ENCODE measurements around the gene GLIS1.

GLIS1 gene

DNA sequence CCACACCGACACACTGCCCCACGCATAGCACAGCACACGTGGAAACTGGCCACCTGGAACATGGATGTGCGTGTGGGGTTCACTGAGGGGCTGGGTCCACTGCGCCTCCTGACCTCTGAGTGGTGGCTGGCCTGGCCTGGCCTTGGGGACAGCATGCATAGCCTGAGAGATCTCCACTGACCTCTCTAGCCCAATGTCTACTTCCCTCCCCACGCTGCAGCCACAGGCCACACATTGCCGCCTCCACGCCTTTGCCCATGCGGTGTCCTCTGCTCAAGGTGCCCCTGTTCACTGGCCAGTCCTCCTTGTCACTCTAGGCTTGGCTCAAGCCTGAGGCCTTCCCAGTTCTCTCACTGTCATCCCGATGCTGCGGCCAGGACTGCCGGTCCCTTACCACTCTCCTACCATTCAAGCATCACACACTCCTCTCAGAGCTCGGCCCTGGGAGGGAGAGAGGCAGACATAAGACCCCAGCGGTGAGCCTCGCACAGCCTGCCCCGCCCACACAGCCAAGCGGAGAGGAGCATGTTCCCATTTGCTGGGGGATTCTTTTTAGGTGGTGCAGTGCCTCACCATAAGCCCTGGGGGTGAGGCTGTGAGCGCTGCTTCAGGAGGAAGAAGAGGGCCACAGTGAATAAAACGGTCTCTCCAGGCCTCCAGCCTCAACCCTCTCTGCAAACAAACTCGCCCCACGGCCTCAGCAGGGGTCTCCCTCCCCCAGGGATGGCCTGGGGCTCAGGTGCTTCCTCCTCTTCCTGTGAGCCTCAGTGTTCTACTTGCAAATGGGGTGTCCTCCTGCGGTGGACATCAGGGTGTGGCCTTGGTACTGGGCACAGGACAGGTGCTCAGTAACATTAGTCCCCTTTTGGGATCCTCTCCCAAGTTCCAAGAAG is 199.0 kb downstream of the GLIS1 start:
- DNase-seq (ENCODE audit: low read depth in 2 of 3, low spot score in 2 of 3) = no peak

DNA sequence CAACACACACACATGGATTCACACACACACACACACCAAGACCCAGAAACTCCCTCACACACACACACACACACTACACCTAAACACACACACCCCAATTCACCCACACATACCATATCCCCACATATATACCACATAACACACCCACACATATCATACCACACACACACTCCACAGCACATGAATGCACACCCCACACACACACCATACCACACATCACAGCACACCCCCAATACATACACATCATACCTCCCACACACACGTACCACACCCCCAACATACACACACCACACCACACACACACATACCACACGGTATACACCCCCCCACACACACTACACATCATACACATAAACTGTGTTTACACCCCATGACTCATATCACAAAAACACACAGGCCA is 199.7 kb downstream of the GLIS1 start:
- DNase-seq (ENCODE audit: low read depth in 2 of 3, low spot score in 2 of 3) = no peak

DNA sequence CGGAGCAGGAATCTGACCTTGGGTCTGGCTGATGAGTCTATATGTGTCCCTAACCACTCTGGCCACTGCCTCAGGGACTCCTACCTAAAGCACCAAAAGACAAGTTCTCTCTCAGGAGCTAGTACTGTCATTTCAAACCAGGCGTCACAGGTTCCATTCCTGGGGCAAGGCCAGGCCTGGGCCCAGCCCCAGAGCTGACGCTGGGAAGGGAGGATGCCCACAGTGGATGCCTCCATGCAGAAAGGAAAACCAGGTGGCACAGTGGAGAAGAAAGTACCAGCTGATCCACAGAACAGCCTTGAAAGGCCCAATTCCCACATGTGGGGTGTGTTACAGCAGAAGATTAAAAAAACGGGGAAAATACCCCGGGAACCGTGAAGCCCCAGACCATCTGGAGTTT is 202.4 kb downstream of the GLIS1 start:
- DNase-seq (ENCODE audit: low read depth in 2 of 3, low spot score in 2 of 3) = no peak

DNA sequence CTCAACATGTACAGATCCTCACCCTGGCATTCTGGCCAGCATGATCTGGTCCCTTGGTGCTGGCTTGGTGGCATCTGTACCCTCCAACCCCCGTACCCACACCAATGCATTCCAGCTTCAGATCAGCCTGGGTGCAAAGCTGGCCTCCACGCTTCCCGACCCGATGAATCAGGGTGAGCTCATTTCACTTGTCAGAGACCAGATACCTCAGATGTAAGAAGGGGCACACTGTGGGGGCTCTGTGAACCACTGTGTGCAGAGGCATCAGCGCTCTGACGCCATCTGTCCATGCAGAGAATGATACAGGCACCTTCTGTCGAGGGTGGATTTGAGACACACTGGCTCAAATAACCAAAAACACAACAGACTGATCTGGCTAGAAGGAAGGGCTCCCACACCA is 203.1 kb downstream of the GLIS1 start:
- DNase-seq (ENCODE audit: low read depth in 2 of 3, low spot score in 2 of 3) = no peak

DNA sequence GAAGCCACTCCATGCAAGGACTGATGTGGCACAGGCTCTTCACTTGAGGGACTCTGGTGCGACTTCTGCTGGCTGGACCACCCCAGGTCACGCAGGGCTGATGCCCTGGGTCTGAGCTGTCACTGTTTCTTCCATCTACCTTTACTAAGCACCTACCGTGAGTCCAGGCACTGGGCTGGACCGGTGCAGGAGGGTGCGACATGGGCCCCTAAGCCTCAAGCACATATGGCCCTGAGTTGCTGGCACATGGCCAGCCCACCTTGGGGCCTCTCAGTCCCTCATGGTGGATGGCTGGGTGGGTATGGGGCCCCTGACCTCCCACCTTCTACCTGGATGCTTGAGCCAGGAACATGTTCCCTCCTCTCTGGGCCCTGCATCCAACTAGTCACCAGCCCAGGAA is 203.7 kb downstream of the GLIS1 start:
- DNase-seq (ENCODE audit: low read depth in 2 of 3, low spot score in 2 of 3) = no peak

DNA sequence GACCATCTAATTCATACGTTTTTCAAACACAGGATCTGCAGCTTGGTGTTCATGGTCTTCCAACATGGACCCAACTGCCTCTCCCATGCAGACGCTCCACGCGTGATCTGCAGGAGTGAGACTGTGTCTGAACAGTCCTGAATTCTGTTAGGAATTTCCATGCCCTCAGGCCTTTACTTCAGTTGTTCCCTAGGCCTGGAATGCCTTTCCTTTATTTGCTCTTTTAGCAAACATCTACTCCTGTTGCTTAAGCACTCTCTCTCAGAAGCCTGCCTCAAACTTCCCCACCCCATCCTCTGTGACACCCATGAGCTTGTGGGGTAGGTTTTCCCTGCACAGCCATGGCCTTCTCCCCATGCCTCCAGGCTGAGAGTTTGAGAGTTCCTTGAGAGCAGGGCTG is 206.1 kb downstream of the GLIS1 start:
- no peak for DNase-seq (ENCODE audit: low read depth in 2 of 3, low spot score in 2 of 3)

DNA sequence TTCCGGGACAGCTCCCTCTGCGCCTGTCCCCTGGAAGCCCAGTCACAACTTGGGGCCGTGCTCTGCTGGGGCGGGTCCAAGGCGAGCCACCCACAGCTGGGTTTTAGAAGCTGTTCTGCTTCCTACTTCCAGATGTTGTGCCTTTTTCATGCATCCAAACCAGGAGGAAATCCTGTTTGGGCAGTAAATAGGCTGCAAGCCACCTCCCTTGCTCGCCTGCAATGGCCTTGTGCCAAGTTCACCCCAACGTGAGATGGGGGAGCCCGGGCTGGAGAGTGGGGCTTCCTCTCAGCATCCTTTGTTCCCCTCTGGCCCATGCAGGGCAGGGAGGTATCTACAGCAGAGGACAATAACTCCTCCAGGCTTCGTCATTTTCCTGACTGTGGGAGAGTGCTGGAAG is 206.6 kb downstream of the GLIS1 start:
- no peak for DNase-seq (ENCODE audit: low read depth in 2 of 3, low spot score in 2 of 3)

DNA sequence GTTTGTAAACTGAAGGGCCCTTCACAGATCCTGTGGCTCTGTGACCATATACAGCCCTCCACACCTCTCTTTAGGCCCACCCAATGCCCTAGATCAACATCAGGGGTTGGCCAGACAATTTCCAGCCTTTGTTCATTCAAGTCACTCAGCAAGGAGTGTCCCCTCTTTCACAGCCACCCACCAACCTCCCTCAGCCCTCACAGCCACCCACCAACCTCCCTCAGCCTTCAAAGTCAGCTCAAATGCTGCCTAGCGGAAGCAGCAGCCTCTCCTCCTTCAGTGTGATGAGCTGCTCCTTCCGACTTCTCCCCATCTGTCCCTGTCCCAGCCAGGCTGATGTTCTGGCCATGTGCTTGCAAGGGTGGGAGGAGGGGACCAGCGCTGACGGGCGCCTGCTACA is 208.4 kb downstream of the GLIS1 start:
- no peak for DNase-seq (ENCODE audit: low read depth in 2 of 3, low spot score in 2 of 3)

DNA sequence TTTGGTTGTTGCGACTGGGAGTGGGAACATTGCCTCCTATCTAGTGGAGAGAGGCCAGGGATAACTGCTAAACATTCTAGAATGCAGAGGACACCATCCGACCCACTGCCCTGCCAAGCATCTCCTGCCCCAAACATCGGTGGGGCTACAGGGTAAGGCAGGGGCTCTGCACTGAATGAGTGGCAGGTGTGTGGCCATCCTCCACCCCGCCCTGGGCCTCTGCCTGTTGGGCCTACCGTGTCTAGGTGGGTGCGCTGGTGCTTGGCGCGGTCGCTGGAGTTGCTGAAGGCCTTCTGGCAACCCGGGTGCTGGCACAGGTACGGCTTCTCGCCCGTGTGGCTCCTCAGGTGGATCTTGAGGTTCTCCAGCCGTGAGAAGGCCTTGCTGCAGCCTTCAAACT is 209.4 kb downstream of the GLIS1 start:
- no peak for DNase-seq (ENCODE audit: low read depth in 2 of 3, low spot score in 2 of 3)

DNA sequence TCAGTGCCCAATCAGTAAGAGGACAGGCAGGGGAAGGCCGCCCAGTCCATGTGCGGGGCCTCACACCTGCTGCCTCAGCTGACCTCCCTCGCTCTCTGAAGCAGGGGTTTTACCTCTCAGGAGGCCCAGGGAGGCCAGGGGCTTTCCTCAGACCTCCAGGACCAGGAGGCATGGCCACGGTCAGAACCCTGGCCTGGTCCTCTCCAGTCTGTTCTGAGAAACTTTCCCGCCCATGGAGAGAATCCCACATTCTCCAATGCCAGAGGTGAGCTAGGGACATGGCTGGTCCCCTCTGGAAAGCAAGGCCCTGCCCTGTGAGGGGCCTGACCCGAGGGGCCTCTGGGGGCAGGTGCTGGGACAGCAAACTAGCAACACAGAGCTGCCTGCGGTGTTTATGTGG is 211.6 kb downstream of the GLIS1 start:
- no peak for DNase-seq (ENCODE audit: low read depth in 2 of 3, low spot score in 2 of 3)

DNA sequence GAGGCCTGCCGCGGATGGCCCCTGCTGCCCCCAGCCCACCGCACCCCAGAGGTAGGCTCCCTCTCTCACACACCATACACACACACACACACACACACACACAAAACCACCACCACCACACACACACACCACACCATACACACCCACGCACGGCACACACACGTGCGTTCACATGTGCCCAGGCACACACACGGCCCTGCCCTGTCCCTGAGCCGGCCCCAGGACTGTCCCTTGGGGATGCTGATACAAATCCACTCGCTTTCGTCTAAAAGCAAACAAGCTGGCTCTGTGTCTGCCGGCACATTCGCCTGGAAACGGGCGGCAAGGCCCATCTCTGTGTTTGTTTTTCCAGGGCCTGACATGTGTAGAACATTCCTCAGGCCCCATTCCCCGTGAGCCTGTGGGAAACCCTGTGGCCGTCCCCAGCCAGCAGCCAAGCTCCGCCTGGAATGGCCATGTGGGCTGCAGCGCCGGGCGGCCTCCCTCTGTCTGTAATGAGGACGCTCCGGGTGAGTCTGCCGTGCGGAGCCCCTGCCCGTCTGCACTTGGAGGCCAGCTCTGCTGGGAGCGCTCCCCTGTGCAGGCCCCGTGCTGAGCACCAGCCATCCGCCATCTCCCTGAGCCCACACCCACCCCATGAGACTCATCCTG is 212.4 kb downstream of the GLIS1 start:
- DNase-seq (ENCODE audit: low read depth in 2 of 3, low spot score in 2 of 3) = no peak

DNA sequence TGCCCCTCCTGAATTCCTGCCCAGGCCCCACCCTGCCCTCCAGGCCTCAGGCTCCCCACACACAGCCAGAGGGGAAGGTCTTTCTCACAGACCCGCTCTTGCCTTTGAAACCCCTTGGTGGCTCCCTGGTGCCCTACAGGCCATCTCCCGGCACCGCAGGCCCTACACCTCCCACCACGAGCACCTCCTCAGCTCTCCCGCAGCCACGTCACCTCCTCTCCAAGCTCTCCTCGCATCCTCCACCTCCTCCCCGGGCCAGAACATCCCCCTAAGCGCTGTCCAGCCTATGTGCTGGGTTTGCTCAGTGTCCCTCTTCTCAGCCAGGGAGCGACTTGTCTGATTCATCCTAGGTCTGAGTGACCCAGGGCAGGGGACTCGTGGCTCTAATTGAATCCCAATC is 213.4 kb downstream of the GLIS1 start:
- no peak for DNase-seq (ENCODE audit: low read depth in 2 of 3, low spot score in 2 of 3)

DNA sequence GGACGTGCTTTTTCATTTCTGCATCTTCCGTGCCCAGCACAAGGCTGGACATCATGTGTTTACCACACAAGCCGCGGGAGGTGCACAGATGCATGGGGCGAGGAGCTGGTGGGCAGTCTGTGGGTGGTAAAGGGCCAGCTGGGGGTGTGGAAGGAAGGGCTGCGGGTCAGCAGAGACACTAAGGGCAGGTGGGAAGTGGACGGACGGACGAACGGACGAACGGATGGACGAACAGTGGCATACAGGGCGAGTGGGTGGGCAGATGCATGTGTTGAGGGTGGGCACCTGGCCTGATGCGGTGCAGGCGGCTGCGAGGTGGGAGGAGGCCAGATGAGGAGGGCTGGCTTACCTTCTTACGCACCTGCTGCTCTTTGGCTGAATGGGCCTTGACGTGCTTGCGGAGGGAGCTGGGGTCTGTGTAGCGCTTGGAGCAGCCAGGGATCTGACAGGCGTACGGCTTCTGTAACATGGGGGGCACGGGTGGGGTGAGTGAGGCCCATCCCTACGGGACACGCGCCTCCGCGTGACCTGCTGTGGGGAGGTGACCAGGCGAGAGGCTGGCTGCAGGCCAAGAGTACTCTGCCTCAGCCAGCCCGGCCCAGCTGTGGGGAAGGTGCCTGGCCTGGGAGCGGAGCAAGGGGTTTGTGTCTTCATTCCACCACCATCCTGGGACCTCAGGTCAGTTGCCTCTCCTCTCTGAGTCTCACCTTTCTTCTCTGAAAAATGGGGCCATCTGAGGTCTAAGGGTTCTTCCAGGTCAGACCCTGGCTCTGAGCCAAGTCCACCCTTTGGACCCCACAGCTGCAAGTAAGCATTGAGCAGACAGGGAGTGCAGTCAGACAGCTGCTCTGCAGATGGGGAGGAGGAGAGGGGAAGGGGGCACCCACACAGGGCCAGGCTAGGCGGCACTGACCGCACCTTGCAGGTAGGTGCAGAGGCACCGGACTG is 214.3 kb downstream of the GLIS1 start:
- no peak for DNase-seq (ENCODE audit: low read depth in 2 of 3, low spot score in 2 of 3)

DNA sequence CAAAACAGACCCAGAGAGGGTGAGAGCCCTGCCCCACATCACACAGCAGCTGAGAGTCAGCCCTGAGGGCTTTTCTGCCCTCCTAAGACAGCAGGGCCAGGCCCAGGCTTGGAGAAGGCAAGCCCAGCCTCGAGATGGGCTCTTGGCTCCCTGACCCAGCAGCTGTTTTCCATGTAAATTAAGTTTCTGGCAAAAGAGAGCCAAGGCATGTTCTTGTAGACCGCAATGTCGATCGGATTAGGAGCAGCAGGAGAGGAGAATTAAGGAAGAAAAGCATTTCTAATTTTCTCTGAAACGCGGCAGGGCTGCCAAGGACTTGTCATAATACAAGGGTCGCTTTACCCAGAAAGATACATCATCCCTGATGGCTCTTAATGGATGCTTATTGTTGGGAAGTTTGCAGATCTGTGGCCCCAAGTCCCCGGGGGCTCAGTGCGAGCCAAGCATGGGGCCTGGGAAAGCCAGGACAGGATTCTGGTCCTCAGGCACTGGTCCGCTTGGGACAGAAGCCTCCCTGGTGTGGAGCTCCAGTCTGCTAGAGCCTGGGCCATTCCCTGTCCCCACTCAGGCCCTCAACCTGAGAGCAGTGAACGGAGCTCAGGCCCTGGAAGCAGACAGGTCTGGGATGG is 216.9 kb downstream of the GLIS1 start:
- DNase-seq (ENCODE audit: low read depth in 2 of 3, low spot score in 2 of 3) = no peak

DNA sequence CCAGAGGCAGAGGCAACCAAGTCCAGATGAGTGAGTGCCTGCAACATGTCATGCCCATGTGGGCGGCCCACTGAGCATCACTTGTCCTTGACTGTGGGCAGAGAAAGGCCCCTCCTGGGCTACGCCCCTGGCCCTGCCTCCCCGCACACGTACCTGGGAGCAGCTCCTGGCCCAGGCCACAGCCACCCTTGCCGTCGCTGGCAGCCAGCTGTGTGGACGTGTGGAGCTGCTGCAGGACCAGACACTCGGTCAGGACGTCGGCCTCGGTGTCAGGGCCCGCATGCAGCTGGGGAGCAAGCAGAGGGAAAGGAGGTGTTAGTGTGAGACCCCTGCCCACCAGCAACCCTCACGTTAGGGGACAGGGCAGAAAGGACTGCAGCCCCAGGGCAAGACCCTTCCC is 218.5 kb downstream of the GLIS1 start:
- DNase-seq (ENCODE audit: low read depth in 2 of 3, low spot score in 2 of 3) = no peak

DNA sequence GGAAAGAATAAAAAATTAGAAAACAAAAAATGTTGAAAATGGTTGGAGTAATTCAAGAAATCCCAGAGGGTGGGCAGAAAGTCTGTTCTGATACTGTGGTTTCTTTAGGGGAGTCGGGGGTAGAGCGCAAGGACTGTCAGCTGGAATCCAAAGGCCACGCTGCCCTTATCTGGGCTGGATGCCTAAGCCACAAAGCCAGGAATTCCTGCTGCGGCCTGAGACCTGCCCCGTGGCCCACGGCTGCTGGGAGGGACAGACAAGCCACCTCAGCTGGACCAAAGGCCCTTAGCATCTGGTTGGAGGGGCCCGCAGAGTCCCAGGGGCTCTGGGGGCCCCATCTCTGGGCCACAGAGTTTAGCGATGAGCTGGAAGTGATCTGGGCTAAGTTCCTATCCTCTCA is 219.5 kb downstream of the GLIS1 start:
- no peak for DNase-seq (ENCODE audit: low read depth in 2 of 3, low spot score in 2 of 3)

DNA sequence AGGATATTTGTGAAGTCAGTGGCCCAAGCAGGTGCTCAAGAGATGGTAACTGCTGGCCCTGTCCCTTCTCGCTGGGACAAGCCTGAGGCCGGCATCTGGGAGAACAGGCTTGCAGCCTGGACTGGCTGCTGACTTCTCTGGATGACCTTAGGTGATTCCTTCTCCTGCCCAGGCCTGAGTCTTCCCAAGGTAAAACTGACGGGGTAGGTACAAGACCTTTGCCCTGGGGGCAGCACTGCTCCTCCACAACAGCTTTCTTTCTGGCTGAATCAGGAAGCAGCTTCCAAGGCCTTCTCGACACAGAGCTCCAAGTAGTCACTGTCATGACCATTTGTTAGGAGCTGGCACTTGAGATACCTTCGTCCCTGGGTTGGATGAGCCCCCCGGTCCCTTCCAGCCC is 220.2 kb downstream of the GLIS1 start:
- no peak for DNase-seq (ENCODE audit: low read depth in 2 of 3, low spot score in 2 of 3)

DNA sequence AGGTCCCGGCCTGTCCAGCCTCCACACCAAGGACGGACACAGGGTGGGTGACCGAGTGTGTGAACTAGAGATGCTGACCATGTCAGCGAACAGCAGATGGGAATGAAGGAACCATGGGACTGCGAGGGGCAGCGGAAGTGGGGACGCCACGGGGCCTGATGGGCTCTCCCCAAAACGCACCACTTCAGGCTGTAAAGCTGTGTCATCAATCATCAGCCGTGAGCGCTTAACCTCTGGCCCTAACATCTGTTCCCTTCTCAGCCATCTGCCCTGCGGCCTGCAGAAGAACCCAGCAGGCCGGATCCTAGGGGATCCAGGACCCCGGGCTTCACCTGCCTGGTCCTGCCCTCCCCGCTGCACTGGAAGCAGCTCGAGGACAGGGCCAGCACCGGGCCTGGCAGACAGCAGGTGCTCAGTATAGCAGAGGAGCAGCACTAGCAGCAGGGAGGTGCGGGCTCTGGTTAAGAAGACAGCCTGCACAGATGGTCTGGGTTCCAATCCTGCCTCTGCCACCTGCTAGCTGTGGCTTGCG is 221.1 kb downstream of the GLIS1 start:
- DNase-seq (ENCODE audit: low read depth in 2 of 3, low spot score in 2 of 3) = no peak

DNA sequence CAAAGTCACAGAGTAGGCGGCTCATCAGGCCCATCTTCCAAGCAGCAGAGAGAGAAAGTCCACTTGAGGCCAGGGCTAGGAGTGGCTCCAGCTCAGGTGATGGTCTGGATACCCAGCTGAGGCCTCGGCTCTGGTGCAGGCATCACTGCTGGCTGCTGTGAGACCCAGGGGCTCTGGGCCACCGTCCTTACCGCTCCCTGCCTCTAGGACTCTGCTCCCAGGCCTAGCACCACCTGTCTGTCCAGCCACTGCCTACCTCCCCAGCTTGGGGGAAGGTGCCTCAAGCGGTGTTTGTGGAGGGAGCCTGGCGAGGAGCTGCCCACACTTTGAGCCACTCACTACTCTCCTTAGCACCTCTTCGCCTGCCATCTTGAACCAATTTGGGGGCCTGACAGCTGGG is 221.9 kb downstream of the GLIS1 start:
- DNase-seq (ENCODE audit: low read depth in 2 of 3, low spot score in 2 of 3) = no peak

DNA sequence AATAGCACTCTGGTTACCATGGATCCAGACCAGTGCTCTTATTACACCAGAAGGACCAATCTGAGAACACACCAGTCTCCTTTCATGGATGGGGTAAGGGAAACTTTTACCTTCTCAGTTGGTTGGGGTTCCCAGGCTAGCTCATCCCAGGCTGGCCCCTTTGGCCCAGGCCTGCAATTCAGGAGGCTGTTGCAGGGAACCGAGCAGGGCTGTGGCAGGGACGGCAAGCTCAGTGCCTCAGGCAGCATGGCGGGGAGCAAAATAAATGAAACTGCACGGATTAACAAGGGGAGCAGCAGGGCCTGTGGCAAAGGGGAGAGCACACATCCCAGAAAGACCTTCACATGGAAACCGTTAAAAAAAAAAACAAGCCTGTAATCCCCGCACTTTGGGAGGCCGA is 222.8 kb downstream of the GLIS1 start:
- no peak for DNase-seq (ENCODE audit: low read depth in 2 of 3, low spot score in 2 of 3)

DNA sequence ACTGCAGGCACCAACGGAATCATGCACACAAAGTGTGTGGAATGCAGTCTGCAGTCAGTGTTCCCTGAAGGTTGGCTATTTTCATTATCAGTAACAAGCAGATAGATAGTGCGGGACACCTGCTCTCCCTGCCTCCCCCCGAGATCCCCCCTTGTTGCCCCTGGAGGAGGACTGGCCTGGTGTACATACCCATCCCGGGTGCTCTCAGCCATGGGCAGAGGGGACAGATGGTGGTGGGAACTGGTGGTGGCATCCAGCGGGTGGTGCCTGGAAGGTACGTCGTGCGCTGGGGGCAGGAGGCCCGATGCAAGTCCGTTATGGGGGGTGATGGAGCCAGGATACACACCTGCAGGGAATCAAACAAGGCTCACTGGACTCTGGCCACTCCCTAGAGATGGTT is 224.5 kb downstream of the GLIS1 start:
- DNase-seq (ENCODE audit: low read depth in 2 of 3, low spot score in 2 of 3) = no peak
